Omental fat pad (tissue), 4 donors: ENCODE data around the gene TSSK2. TPM values are rescaled to one million over a fixed set of nuclear protein-coding genes. Genes with fewer than 3 reads are reported as not detected.

Experiments used
- ATAC-seq: fragments of 150-250 bp; one replicate; pipeline ENCODE4 v1.9.1; 2016; ENCODE audit warnings: mild to moderate bottlenecking, moderate library complexity; ENCODE audit not compliant: low FRiP score
- DNase-seq: peaks from one replicate; pipeline ENCODE4 v3.0.0-alpha.2; 2019; ENCODE audit warnings: low spot score
- total RNA-seq, 4 donors: library from RNA; depleted of rRNA; stranded (reverse); fragments of >200 nt; gene quantifications; one replicate each; pipeline ENCODE4 v1.1.0, GENCODE V29; 2016
- TF ChIP-seq, protein P1 (sequence below), 3 donors: fragments of 450-650 bp; IDR thresholded peaks; one replicate each; pipeline ENCODE4 v1.5.1; 2016 to 2017; ENCODE audit warnings: antibody characterized with exemption in 3 of 3, mild to moderate bottlenecking in 3 of 3, moderate library complexity in 2 of 3

Gene TSSK2
- total RNA-seq, 4 donors from 2014 or later = 0.79 TPM; not detected in 3

- TF ChIP-seq, protein P1, sequence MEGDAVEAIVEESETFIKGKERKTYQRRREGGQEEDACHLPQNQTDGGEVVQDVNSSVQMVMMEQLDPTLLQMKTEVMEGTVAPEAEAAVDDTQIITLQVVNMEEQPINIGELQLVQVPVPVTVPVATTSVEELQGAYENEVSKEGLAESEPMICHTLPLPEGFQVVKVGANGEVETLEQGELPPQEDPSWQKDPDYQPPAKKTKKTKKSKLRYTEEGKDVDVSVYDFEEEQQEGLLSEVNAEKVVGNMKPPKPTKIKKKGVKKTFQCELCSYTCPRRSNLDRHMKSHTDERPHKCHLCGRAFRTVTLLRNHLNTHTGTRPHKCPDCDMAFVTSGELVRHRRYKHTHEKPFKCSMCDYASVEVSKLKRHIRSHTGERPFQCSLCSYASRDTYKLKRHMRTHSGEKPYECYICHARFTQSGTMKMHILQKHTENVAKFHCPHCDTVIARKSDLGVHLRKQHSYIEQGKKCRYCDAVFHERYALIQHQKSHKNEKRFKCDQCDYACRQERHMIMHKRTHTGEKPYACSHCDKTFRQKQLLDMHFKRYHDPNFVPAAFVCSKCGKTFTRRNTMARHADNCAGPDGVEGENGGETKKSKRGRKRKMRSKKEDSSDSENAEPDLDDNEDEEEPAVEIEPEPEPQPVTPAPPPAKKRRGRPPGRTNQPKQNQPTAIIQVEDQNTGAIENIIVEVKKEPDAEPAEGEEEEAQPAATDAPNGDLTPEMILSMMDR (IDR thresholded peaks at IDR 0.05) = no peak
- ATAC-seq (no peak), DNase-seq (no peak)
Observed at GRCh38 chr22:19097518-19097917, 33.6 kb upstream of the TSSK2 start.

DNA sequence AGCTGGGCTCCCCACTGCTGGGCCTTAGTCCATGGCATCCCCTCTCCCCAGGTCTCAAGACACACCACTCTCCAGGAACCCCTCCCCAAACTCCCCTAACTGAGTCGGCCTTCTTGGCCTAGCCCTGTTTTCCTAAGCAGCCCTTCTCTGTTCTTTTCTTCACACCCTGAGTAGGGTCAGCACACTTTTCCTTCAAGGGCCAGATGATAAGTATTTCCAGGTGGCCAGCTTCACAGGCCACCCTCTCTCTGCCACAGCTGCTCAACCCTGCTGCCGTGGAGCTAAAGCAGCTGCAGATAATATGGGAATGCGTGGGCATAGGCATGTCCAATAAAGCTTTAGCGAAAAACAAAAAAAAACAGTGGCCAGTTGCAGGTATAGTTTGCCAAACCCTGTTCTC is 33.0 kb upstream of the TSSK2 start:
- DNase-seq = no peak
- no peak for ATAC-seq
- TF ChIP-seq, protein P1 (IDR thresholded peaks at IDR 0.05) = no peak

GRCh38 chr22:19103880-19104821 is 27.0 kb upstream of the TSSK2 start:
- DNase-seq = no peak
- TF ChIP-seq, protein P1 (IDR thresholded peaks at IDR 0.05) = no peak
- ATAC-seq = no peak

DNA sequence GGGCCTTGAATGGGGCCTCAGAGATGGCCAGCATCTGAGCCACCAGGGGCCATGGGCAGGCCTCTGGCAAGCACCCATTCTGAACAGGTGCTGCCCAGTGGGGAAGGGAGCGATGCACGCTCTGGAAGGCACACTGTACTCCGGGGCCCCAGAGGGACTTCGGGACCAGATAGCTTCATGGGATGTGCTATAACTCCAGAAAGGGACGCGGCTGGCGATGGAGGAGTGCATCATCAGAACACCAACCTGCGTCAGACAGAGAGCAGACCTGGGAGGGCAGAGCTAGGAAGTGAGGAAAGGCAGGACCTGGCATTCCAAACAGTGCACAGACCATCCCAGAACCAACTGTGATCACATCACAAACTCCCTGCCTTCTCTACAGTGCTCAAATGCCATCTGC is 25.7 kb upstream of the TSSK2 start:
- no peak for DNase-seq
- ATAC-seq = no peak
- TF ChIP-seq, protein P1 (IDR thresholded peaks at IDR 0.05) = no peak

DNA sequence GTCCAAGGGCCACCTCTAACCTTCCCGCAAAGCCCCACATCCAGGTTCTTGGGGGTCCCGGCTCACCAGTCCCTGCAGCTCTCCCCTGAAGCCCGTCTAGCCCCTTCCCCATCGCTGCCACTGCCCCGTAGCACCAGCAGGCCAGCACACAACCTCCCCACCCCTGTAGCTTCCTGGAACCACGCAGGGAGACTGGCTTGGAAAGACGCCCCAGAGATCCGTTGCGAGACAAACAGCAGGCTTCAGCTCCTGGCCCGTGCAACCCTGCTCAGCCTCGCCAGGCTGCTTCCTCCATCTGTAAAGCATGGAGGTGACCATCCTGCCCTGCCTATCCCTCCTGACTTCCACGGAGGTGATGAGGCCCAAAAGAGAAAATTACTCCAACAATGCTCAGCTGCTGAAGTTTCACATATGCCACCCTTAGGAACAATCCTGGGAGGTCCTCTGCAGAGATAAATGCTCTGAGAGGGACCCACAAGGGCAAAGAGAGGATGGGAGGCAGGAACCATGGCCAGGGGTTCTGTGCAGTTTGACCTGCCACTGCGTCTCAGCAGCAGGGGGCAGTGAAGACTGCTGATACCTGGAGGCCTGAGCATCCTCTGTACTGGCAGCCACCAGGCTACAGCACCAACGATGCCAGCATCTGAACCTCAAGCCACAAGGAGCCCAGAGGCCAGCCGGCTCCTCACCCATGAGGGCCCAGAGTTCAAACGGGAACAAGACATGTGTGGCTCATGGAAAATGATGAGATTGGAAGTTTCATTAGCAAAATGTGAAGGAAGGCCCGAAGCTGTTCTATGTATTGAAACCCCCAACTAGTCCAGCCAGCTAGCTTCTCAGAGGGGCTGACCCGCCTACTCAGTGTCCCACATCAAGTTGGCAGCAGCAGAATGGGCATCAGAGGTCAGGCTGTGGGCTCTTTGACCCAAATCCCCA is 25.0 kb upstream of the TSSK2 start:
- TF ChIP-seq, protein P1 (IDR thresholded peaks at IDR 0.05) = no peak
- DNase-seq = no peak
- ATAC-seq = no peak

- no peak for ATAC-seq
- TF ChIP-seq, protein P1 (IDR thresholded peaks at IDR 0.05) = no peak
- DNase-seq = no peak
Observed at GRCh38 chr22:19106886-19107729, 24.0 kb upstream of the TSSK2 start.
